Liver (tissue), 3 donors: ENCODE data around the gene AIG1.

ENCODE experiments used
- CTCF ChIP-seq: fragments of 150-350 bp; IDR thresholded peaks from 2 replicates; pipeline ENCODE4 v1.5.1; 2017; ENCODE audit warnings: improper control_type of control experiment, low read depth, low read length; ENCODE audit not compliant: missing input control
- GABPA ChIP-seq, 2 donors: IDR thresholded peaks in 1 of 2; conservative IDR thresholded peaks in 1 of 2; 2 replicates each; pipeline ENCODE4 v1.6.1; 2016; ENCODE audit warnings: antibody characterized with exemption in 2 of 2, mild to moderate bottlenecking in 1 of 2, moderate library complexity in 1 of 2
- HNF4A ChIP-seq, 2 donors: conservative IDR thresholded peaks; 2 replicates each; pipeline ENCODE4 v1.6.1; 2016; ENCODE audit warnings: antibody characterized with exemption in 2 of 2, mild to moderate bottlenecking in 2 of 2
- JUND ChIP-seq, 2 donors: IDR thresholded peaks; 2 replicates each; pipeline ENCODE4 v1.6.1; 2016; ENCODE audit warnings: antibody characterized with exemption in 2 of 2
- TAF1 ChIP-seq: conservative IDR thresholded peaks from 2 replicates; pipeline ENCODE4 v1.6.1; 2016; ENCODE audit warnings: antibody characterized with exemption, mild to moderate bottlenecking
- TF ChIP-seq, protein P1 (sequence below): IDR thresholded peaks from 2 replicates; pipeline ENCODE4 v1.6.1; 2016; ENCODE audit warnings: antibody characterized with exemption
- donor health status: healthy.
- donor health status: healthy.

GRCh38 chr6:143155681-143156080 lies 95.0 kb downstream of the AIG1 start:
- no peak for TF ChIP-seq GABPA (IDR thresholded peaks at IDR 0.05 in 1 of 2, conservative IDR thresholded peaks at IDR 0.05 in 1 of 2)
- no peak for TF ChIP-seq TAF1
- no peak for TF ChIP-seq CTCF
- TF ChIP-seq JUND (IDR thresholded peaks at IDR 0.05), result no peak
- TF ChIP-seq, protein P1, sequence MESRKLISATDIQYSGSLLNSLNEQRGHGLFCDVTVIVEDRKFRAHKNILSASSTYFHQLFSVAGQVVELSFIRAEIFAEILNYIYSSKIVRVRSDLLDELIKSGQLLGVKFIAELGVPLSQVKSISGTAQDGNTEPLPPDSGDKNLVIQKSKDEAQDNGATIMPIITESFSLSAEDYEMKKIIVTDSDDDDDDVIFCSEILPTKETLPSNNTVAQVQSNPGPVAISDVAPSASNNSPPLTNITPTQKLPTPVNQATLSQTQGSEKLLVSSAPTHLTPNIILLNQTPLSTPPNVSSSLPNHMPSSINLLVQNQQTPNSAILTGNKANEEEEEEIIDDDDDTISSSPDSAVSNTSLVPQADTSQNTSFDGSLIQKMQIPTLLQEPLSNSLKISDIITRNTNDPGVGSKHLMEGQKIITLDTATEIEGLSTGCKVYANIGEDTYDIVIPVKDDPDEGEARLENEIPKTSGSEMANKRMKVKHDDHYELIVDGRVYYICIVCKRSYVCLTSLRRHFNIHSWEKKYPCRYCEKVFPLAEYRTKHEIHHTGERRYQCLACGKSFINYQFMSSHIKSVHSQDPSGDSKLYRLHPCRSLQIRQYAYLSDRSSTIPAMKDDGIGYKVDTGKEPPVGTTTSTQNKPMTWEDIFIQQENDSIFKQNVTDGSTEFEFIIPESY, result no peak
- TF ChIP-seq HNF4A (conservative IDR thresholded peaks at IDR 0.05), result no peak
